ENCODE data around the gene PROX2.

Gene PROX2

GRCh38 chr14:74913393-74913910, 37.5 kb upstream of the PROX2 start:
- no peak overlapping the region for H3K4me3 ChIP-seq (ENCODE audit: low read length)
- TF ChIP-seq CTCF (IDR thresholded peaks at IDR 0.05; ENCODE audit: insufficient read depth, low read depth, low read length, missing control alignments) = no peak
- no peak for DNase-seq (ENCODE audit: low read depth)

GRCh38 chr14:74912801-74913200, 36.9 kb upstream of the PROX2 start:
- no peak overlapping the region for H3K4me3 ChIP-seq (ENCODE audit: low read length)
- TF ChIP-seq CTCF (IDR thresholded peaks at IDR 0.05; ENCODE audit: insufficient read depth, low read depth, low read length, missing control alignments) = no peak
- no peak for DNase-seq (ENCODE audit: low read depth)

DNA sequence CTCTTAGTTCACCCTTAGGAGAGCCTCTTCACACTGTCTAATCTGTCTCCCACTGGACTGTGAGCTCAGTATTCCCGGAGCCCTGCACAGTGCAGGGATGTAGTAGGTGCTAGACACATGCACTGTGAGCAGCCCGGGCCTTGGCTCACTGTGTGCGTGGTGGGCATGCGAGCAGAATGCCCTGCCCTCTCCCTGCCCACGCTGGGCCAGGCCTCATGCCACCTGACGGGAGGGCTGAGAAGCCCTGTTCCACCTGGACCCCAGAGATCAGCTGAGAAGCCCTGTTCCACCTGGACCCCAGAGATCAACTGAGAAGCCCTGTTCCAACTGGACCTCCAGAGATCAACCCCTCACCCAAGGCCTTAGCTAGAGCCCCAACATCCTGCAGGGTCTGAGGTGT, 36.2 kb upstream of the PROX2 start:
- no peak for TF ChIP-seq CTCF (IDR thresholded peaks at IDR 0.05; ENCODE audit: insufficient read depth, low read depth, low read length, missing control alignments)
- no peak overlapping the region for H3K4me3 ChIP-seq (ENCODE audit: low read length)
- DNase-seq (ENCODE audit: low read depth) = no peak

DNA sequence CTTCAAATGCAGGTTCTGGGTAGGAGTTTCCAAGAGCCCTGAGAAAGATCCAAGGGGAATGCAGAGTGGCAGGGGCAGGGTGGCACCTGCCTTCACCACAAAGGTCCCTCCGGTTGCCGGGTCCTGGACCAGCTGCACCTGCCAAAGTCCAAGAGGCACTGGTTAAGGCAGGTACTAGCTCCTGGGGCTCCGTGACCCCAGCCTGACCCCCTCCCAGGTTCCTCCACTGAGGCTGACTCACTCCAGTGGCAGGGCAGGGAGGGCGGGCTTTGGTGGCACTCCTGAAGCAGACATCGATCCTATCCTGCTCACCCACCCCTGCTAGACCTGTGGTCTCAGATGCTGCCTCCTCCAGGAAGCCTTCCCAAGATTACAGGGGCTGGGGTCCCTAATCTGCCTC, 35.8 kb upstream of the PROX2 start:
- no peak overlapping the region for H3K4me3 ChIP-seq (ENCODE audit: low read length)
- TF ChIP-seq CTCF (IDR thresholded peaks at IDR 0.05; ENCODE audit: insufficient read depth, low read depth, low read length, missing control alignments) = no peak
- DNase-seq (ENCODE audit: low read depth) = peak; percentile 29

DNA sequence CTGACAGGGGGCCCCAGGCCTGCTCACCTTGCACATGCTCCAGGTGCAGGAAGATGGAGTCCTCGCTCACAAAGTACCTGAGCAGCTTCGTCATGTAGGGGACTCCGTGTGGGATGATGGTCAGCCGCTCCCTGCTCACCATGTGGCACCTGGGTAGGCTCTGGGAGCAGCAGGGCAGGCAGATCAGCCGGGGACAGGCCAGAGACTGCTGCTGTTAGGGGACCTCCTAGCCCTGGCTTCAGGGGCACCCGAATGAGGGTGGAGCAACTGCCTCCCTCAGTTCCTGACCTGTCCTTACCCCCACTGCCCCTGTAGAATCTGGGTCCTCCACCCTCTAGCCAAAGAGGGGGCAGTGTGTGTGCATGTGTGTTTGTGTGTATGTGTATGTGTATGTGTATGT, 35.3 kb upstream of the PROX2 start:
- DNase-seq (ENCODE audit: low read depth) = no peak
- no peak for TF ChIP-seq CTCF (IDR thresholded peaks at IDR 0.05; ENCODE audit: insufficient read depth, low read depth, low read length, missing control alignments)
- no peak overlapping the region for H3K4me3 ChIP-seq (ENCODE audit: low read length)

GRCh38 chr14:74910556-74910955, 34.6 kb upstream of the PROX2 start:
- no peak overlapping the region for H3K4me3 ChIP-seq (ENCODE audit: low read length)
- no peak for TF ChIP-seq CTCF (IDR thresholded peaks at IDR 0.05; ENCODE audit: insufficient read depth, low read depth, low read length, missing control alignments)
- no peak for DNase-seq (ENCODE audit: low read depth)

DNA sequence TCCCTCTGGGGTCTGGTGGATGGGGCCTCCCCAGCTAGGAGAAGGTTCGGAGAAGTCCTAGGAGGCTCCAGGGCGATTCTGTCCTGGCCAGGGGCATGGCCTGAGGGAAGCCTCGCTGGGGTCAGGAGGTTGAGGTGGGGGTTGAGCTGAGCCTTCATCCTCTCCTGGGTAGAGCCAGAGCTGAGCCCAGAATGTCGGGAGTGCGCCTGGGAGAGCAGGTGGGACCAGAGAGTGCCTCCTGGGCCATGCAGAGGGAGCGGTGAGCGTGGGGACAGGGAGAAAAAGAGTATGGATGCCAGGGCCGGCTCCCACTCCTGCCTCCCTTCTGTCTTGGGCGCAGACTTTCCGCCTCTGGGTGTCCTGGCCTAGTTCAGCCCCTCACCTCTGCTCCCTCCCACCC, 34.0 kb upstream of the PROX2 start:
- no peak for DNase-seq (ENCODE audit: low read depth)
- H3K4me3 ChIP-seq (ENCODE audit: low read length) = no peak overlapping the region
- TF ChIP-seq CTCF (IDR thresholded peaks at IDR 0.05; ENCODE audit: insufficient read depth, low read depth, low read length, missing control alignments) = no peak

All from epithelial cell of esophagus (primary cell).